B cell (primary cell): ENCODE data around the gene TGFBR3. TPM values are rescaled to one million over a fixed set of nuclear protein-coding genes. Genes with fewer than 3 reads are reported as not detected.

Experiments used
- ATAC-seq: fragments of 200-7000 bp; cut with Tn5 transposase; one replicate; pipeline ENCODE4 v1.10.0; 2021; ENCODE audit warnings: low read depth, mild to moderate bottlenecking, moderate number of reproducible peaks, moderate library complexity
- CTCF ChIA-PET: fragments of 350-600 bp; sonication (Branson Sonifier 250); formaldehyde crosslinking; loops from one replicate; lab custom pipeline; 2021; ENCODE audit warnings: antibody characterized with exemption, inconsistent platforms; lab: Charles Lee
- POLR2A ChIA-PET: fragments of 350-600 bp; sonication (Branson Sonifier 250); formaldehyde crosslinking; loops from one replicate; lab custom pipeline; 2021; ENCODE audit warnings: antibody characterized with exemption; lab: Charles Lee
- DNase-seq: peaks from one replicate; pipeline ENCODE4 v3.0.0; 2013
- H2AFZ ChIP-seq: 2 replicates; pipeline ENCODE4 v1.6.1; 2012; ENCODE audit warnings: mild to moderate bottlenecking, low read depth, low read length; ENCODE audit not compliant: insufficient read depth, poor library complexity, severe bottlenecking
- H3K27ac ChIP-seq, 2 donors: 1 replicate in 1 of 2; 2 replicates in 1 of 2; pipeline ENCODE4 v1.5.1; 2012 to 2013; ENCODE audit warnings: low read length in 2 of 2, mild to moderate bottlenecking in 2 of 2, moderate library complexity in 1 of 2
- H3K27me3 ChIP-seq, 4 experiments: fragments of 200-600 bp in 1 of 4; sonication (generic) in 1 of 4; replicated peaks in 1 of 4; 1 replicate in 2 of 4; 2 replicates in 2 of 4; pipeline versions ENCODE4 v1.6.1 to v1.7.0; 2013 to 2016; ENCODE audit warnings: low read length in 3 of 4, mild to moderate bottlenecking in 2 of 4, mixed read lengths in 1 of 4, moderate library complexity in 1 of 4; ENCODE audit not compliant: insufficient read depth in 4 of 4, control insufficient read depth in 3 of 4; ENCODE audit errors: control extremely low read depth in 1 of 4
- H3K36me3 ChIP-seq, 2 experiments: replicated peaks in 1 of 2; 1 replicate in 1 of 2; 2 replicates in 1 of 2; pipeline versions ENCODE4 v1.6.1 to v1.7.1; 2013; ENCODE audit warnings: low read length in 1 of 2; ENCODE audit not compliant: insufficient read depth in 2 of 2, control insufficient read depth in 1 of 2; ENCODE audit errors: control extremely low read depth in 1 of 2, extremely low read depth in 1 of 2
- H3K4me1 ChIP-seq, 2 donors: fragments of 200-600 bp in 1 of 2; sonication (generic) in 1 of 2; 1 replicate in 1 of 2; 2 replicates in 1 of 2; pipeline versions ENCODE4 v1.5.1 to v1.6.1; 2013 to 2017; ENCODE audit warnings: low read length in 2 of 2; ENCODE audit not compliant: control insufficient read depth in 2 of 2, insufficient read depth in 2 of 2
- H3K4me2 ChIP-seq: replicated peaks from 2 replicates; pipeline ENCODE3; 2012; ENCODE audit warnings: mild to moderate bottlenecking, low read depth, low read length; ENCODE audit not compliant: poor library complexity, severe bottlenecking
- H3K4me3 ChIP-seq, 5 experiments: fragments of 200-600 bp in 1 of 5; sonication (generic) in 1 of 5; 1 replicate in 3 of 5; 2 replicates in 2 of 5; pipeline versions ENCODE4 v1.5.1 to v1.7.0; 2011 to 2016; ENCODE audit warnings: low read length in 4 of 5, mild to moderate bottlenecking in 4 of 5, low read depth in 2 of 5, control low read depth in 1 of 5, moderate library complexity in 1 of 5; ENCODE audit not compliant: insufficient read depth in 1 of 5; ENCODE audit errors: control extremely low read depth in 1 of 5, extremely low read depth in 1 of 5
- H3K79me2 ChIP-seq: fragments of 200-600 bp; sonication (generic); one replicate; pipeline ENCODE4 v1.6.0; 2016; ENCODE audit warnings: low read length; ENCODE audit not compliant: control insufficient read depth, insufficient read depth
- H3K9ac ChIP-seq: fragments of 200-600 bp; sonication (generic); 2 replicates; pipeline ENCODE4 v1.6.1; 2017; ENCODE audit warnings: mild to moderate bottlenecking, low read length, moderate library complexity
- H3K9me3 ChIP-seq, 3 donors: one replicate each; pipeline versions ENCODE4 v1.6.1 to v1.7.1; 2013; ENCODE audit warnings: low read length in 2 of 3; ENCODE audit not compliant: control insufficient read depth in 2 of 3, insufficient read depth in 1 of 3; ENCODE audit errors: control extremely low read depth in 1 of 3
- H4K20me1 ChIP-seq: 2 replicates; pipeline ENCODE4 v1.6.0; 2012; ENCODE audit warnings: mild to moderate bottlenecking, low read length; ENCODE audit not compliant: insufficient read depth, control insufficient read depth, poor library complexity, severe bottlenecking
- H3K27ac Mint-ChIP-seq: one replicate; pipeline ENCODE4 v1.8.0; 2021; ENCODE audit warnings: mixed read lengths
- H3K27me3 Mint-ChIP-seq: one replicate; pipeline ENCODE4 v1.8.0; 2021; ENCODE audit warnings: mixed read lengths
- H3K4me1 Mint-ChIP-seq: one replicate; pipeline ENCODE4 v1.8.0; 2021; ENCODE audit warnings: mixed read lengths
- H3K4me3 Mint-ChIP-seq: one replicate; pipeline ENCODE4 v1.8.0; 2021; ENCODE audit warnings: mixed read lengths
- H3K9me3 Mint-ChIP-seq: one replicate; pipeline ENCODE4 v1.8.0; 2022; ENCODE audit warnings: mixed read lengths; ENCODE audit not compliant: insufficient read depth
- EZH2 ChIP-seq: IDR thresholded peaks from 2 replicates; pipeline ENCODE4 v1.6.1; 2012; ENCODE audit warnings: borderline replicate concordance, low read depth, mild to moderate bottlenecking, moderate library complexity, low read length; ENCODE audit not compliant: insufficient read depth, poor library complexity, severe bottlenecking
- WGBS: methylation state at CpG from one replicate; pipeline ENCODE4 v1.1.5; 2013; ENCODE audit warnings: missing lambda C conversion rate; ENCODE audit not compliant: insufficient coverage; 5-methylcytosine and 5-hydroxymethylcytosine counted together
- intact Hi-C: fragments of 100-400 bp; cut with micrococcal nuclease; formaldehyde crosslinking; loops from one replicate; pipeline ENCODE4 v1.10.0; 2022
- polyA plus RNA-seq: library from polyadenylated mRNA; depleted of rRNA; stranded (reverse); fragments of >200 nt; gene quantifications from 2 replicates; pipeline ENCODE4 v1.2.3, GENCODE V29; 2012
- total RNA-seq, 2 donors: library from RNA; stranded (reverse); fragments of 120-200 nt in 1 of 2; gene quantifications; 1 replicate in 1 of 2; 2 replicates in 1 of 2; pipeline versions ENCODE4 v1.2.3 to v1.2.4, GENCODE V29; 2013 to 2022
- TF ChIP-seq, protein P1 (sequence below): fragments of 200-600 bp; IDR thresholded peaks from one replicate; pipeline ENCODE4 v1.8.0; 2022; ENCODE audit warnings: antibody characterized with exemption, mild to moderate bottlenecking

TGFBR3 gene
- total and polyA plus RNA-seq, 2 donors (not counting 1 experiment from before 2014, with no cell fraction given): 0.10 to 0.12 TPM

GRCh38 chr1:91716339-91716738 is 169.6 kb downstream of the TGFBR3 start:
- H3K4me3 Mint-ChIP-seq: no peak overlapping the region
- no peak overlapping the region for H3K9ac ChIP-seq

DNA sequence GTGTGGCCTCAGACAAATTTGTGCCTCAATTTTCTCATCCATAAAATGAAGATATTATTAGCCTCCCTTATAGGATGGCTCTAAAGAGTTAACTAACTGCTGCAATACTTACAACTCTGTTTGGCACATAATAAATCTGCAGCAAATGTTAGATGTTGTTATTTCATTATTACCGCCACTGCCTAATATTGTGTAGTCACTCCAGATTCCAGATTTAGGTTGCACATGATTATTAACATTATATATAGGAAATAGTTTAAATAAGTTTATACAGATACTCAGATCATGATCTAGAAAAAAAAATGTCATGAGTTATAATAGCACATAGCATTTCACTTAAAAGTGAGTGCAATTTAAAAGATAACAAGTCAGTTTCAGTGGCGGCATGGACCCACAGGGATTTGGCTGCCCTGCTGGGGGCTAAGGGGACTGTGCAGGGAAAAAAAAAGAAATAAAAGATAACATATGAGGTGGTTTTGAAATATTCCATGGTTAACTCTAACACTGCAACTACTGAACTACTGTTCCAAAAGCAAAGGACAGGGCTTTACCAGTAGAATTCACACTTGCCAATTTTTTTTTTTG is 170.4 kb downstream of the TGFBR3 start:
- CTCF ChIA-PET: no interaction called here
- no CpG with 5 or more reads among the region's 2 CpGs for WGBS
- peaks cover 8% of the 10 kb centered on the region for H3K27me3 Mint-ChIP-seq
- no peaks in the 10 kb centered on the region for H3K36me3 ChIP-seq
- TF ChIP-seq, protein P1, sequence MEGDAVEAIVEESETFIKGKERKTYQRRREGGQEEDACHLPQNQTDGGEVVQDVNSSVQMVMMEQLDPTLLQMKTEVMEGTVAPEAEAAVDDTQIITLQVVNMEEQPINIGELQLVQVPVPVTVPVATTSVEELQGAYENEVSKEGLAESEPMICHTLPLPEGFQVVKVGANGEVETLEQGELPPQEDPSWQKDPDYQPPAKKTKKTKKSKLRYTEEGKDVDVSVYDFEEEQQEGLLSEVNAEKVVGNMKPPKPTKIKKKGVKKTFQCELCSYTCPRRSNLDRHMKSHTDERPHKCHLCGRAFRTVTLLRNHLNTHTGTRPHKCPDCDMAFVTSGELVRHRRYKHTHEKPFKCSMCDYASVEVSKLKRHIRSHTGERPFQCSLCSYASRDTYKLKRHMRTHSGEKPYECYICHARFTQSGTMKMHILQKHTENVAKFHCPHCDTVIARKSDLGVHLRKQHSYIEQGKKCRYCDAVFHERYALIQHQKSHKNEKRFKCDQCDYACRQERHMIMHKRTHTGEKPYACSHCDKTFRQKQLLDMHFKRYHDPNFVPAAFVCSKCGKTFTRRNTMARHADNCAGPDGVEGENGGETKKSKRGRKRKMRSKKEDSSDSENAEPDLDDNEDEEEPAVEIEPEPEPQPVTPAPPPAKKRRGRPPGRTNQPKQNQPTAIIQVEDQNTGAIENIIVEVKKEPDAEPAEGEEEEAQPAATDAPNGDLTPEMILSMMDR: no peak
- no peak for TF ChIP-seq EZH2
- no peak overlapping the region for H3K27ac Mint-ChIP-seq
- H3K9me3 ChIP-seq: no peaks in the 10 kb centered on the region
- POLR2A ChIA-PET: no interaction called here
- H3K9ac ChIP-seq: no peak overlapping the region
- H3K4me3 Mint-ChIP-seq: no peak overlapping the region
- no peaks in the 10 kb centered on the region for H3K9me3 Mint-ChIP-seq
- no peak overlapping the region for H3K27ac ChIP-seq
- no peak for ATAC-seq
- no peak for DNase-seq
- no peaks in the 10 kb centered on the region for H3K79me2 ChIP-seq
- H3K27me3 ChIP-seq: no peaks in the 10 kb centered on the region
- H2AFZ ChIP-seq: no peak overlapping the region
- no peaks in the 10 kb centered on the region for H4K20me1 ChIP-seq
- intact Hi-C loops: no loop called here
- H3K4me2 ChIP-seq: no peak overlapping the region
- peaks cover 9% of the 10 kb centered on the region for H3K4me1 Mint-ChIP-seq
- H3K4me3 ChIP-seq: no peak overlapping the region
- H3K4me1 ChIP-seq: no peaks in the 10 kb centered on the region

More at GRCh38 chr1:91716339-91716738, 169.6 kb downstream of the TGFBR3 start:
- Mint-ChIP-seq H3K27ac (no peak overlapping the region), H3K27me3 (peaks cover 8% of the 10 kb centered on the region), H3K4me1 (peaks cover 9% of the 10 kb centered on the region), H3K9me3 (no peaks in the 10 kb centered on the region)
- DNase-seq: no peak
- Histone ChIP-seq H3K4me1 (no peaks in the 10 kb centered on the region), H3K27ac (no peak overlapping the region), H3K9me3 (no peaks in the 10 kb centered on the region), H2AFZ (no peak overlapping the region), H3K4me3 (no peak overlapping the region), H3K27me3 (no peaks in the 10 kb centered on the region), H3K79me2 (no peaks in the 10 kb centered on the region), H3K36me3 (no peaks in the 10 kb centered on the region), H4K20me1 (no peaks in the 10 kb centered on the region), H3K4me2 (no peak overlapping the region)
- POLR2A ChIA-PET: no interaction called here
- ATAC-seq: no peak
- CTCF ChIA-PET: no interaction called here
- WGBS: 92% methylated on average over 3 of the region's 3 CpGs
- TF ChIP-seq EZH2: no peak
- TF ChIP-seq, protein P1: no peak
- intact Hi-C loops: no loop called here
